A673 (cell line): Measurements from ENCODE around the gene OTOGL. TPM values are rescaled to one million over a fixed set of nuclear protein-coding genes. Genes with fewer than 3 reads are reported as not detected.

Source experiments
- BruUV-seq: library from RNA; stranded (reverse); fragments of 400-500 nt; replicated peaks from 2 replicates; lab custom pipeline; 2021; lab: Mats Ljungman, UMichigan
- CTCF ChIA-PET: fragments of 300-600 bp; sonication (Branson Sonifier 250); formaldehyde crosslinking; loops from one replicate; lab custom pipeline; 2022; ENCODE audit warnings: antibody characterized with exemption; lab: Charles Lee
- POLR2A ChIA-PET: fragments of 300-600 bp; sonication (Branson Sonifier 250); formaldehyde crosslinking; loops from one replicate; lab custom pipeline; 2022; ENCODE audit warnings: antibody characterized with exemption; ENCODE audit not compliant: low non-redundant PET; lab: Charles Lee
- DNase-seq: peaks from one replicate; pipeline ENCODE4 v3.0.0-alpha.2; 2015; ENCODE audit warnings: low spot score
- H3K27ac ChIP-seq: fragments of 200-600 bp; sonication (generic); 2 replicates; pipeline ENCODE4 v1.5.1; 2016; ENCODE audit warnings: mixed run types, low read depth, mild to moderate bottlenecking, mixed read lengths, antibody characterized with exemption, low read length; ENCODE audit not compliant: poor library complexity, severe bottlenecking
- H3K27me3 ChIP-seq: fragments of 200-600 bp; sonication (generic); replicated peaks from 2 replicates; pipeline ENCODE4 v1.6.1; 2017; ENCODE audit warnings: mixed run types, low read depth, mild to moderate bottlenecking, mixed read lengths, antibody characterized with exemption, low read length; ENCODE audit not compliant: insufficient read depth, poor library complexity
- H3K36me3 ChIP-seq: fragments of 200-600 bp; sonication (generic); 2 replicates; pipeline ENCODE4 v1.6.1; 2016; ENCODE audit warnings: mixed run types, mild to moderate bottlenecking, mixed read lengths, antibody characterized with exemption, low read length; ENCODE audit not compliant: insufficient read depth, poor library complexity, severe bottlenecking
- H3K4me1 ChIP-seq: fragments of 200-600 bp; sonication (generic); 2 replicates; pipeline ENCODE4 v1.6.1; 2017; ENCODE audit warnings: mixed run types, mild to moderate bottlenecking, mixed read lengths, antibody characterized with exemption, low read length; ENCODE audit not compliant: insufficient read depth, poor library complexity, severe bottlenecking
- H3K4me3 ChIP-seq: fragments of 200-600 bp; sonication (generic); 2 replicates; pipeline ENCODE4 v1.5.1; 2016; ENCODE audit warnings: low read depth, mixed run types, mild to moderate bottlenecking, mixed read lengths, low read length; ENCODE audit not compliant: poor library complexity, severe bottlenecking
- H3K9me3 ChIP-seq: fragments of 200-600 bp; sonication (generic); 2 replicates; pipeline ENCODE4 v1.6.1; 2016; ENCODE audit warnings: mixed run types, low read depth, mild to moderate bottlenecking, mixed read lengths, antibody characterized with exemption, low read length; ENCODE audit not compliant: poor library complexity, severe bottlenecking
- CTCF ChIP-seq: fragments of 300-800, 200-600 bp; sonication (generic); conservative IDR thresholded peaks from 2 replicates; pipeline ENCODE4 v1.5.1; 2017; ENCODE audit warnings: low read depth, mild to moderate bottlenecking, antibody characterized with exemption, low read length, moderate library complexity, mixed read lengths
- EZH2 ChIP-seq: fragments of 200-600 bp; sonication (generic); IDR thresholded peaks from 2 replicates; pipeline ENCODE4 v1.6.1; 2017; ENCODE audit warnings: borderline replicate concordance, low read depth, mild to moderate bottlenecking, mixed read lengths, antibody characterized with exemption, low read length; ENCODE audit not compliant: poor library complexity, severe bottlenecking
- intact Hi-C: fragments of 100-400 bp; cut with micrococcal nuclease; formaldehyde crosslinking; loops from one replicate; pipeline ENCODE4 v1.10.0; 2022; ENCODE audit not compliant: unreplicated experiment
- total RNA-seq: library from RNA; stranded (reverse); gene quantifications from 2 replicates; pipeline ENCODE4 v1.2.3, GENCODE V29; 2021

Gene OTOGL
- total RNA-seq, 1 experiment from 2014 or later, result 0.73 TPM

DNA sequence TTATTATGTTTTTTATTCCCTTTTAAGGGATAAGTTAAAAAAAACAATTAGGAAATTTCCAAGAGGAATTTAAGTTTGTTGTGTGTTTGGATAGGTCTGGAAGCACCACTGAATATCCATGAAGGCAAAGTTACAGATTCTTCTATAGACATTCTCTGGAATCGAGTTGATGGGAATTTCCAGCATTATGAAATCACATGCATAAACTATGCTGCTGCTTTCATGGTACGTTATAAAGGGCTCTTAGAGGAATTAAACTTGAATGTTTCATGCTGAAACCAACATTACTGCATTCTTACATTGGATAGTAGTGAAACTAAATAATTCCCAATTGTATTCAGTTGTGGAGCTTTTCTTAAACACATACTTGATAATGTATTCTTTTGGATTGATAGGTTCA lies 323.2 kb downstream of the OTOGL start:
- Histone ChIP-seq H3K4me3 (no peak overlapping the region), H3K27ac (no peak overlapping the region), H3K27me3 (no peaks in the 10 kb centered on the region), H3K36me3 (no peaks in the 10 kb centered on the region), H3K4me1 (peaks cover 26% of the 10 kb centered on the region), H3K9me3 (no peaks in the 10 kb centered on the region)
- ChIA-PET CTCF (no interaction called here), POLR2A (no interaction called here)
- no peak for DNase-seq
- TF ChIP-seq CTCF, result no peak
- no peak for TF ChIP-seq EZH2
- intact Hi-C loops, result no loop called here
- no TSS peak for BruUV-seq

Other genes starting within 250 kb of the OTOGL start
- gene PPP1R12A, start 164.4 kb upstream of the OTOGL start, total RNA-seq, result 80.8 and 81.2 TPM in 2 replicates